Endothelial cell of umbilical vein (primary cell): Measurements from ENCODE around the gene PCGF3.
A peak's percentile ranks its signal among the peaks of the same experiment; 100 is the strongest.

ENCODE experiments used
- EZH2 ChIP-seq: IDR thresholded peaks from 2 replicates; pipeline ENCODE4 v1.6.1; 2012; ENCODE audit warnings: borderline replicate concordance, low read depth, mild to moderate bottlenecking, moderate library complexity, low read length, inconsistent platforms; ENCODE audit not compliant: severe bottlenecking
- FOS ChIP-seq: IDR thresholded peaks from 2 replicates; pipeline ENCODE4 v1.6.1; 2011; ENCODE audit warnings: mild to moderate bottlenecking, low read length, moderate library complexity, borderline replicate concordance; ENCODE audit not compliant: insufficient read depth
- GATA2 ChIP-seq: IDR thresholded peaks from 2 replicates; pipeline ENCODE4 v1.7.0; 2011; ENCODE audit warnings: low read depth, mild to moderate bottlenecking, moderate library complexity, mixed read lengths, low read length; ENCODE audit not compliant: insufficient read length, insufficient read depth
- JUN ChIP-seq: IDR thresholded peaks from 2 replicates; pipeline ENCODE4 v1.6.1; 2011; ENCODE audit warnings: borderline replicate concordance, low read depth; ENCODE audit not compliant: insufficient read length, insufficient read depth
- MYC ChIP-seq: IDR thresholded peaks from one replicate; pipeline ENCODE4 v1.6.1; 2011; ENCODE audit warnings: mild to moderate bottlenecking, low read depth, low read length
- POLR2A ChIP-seq: IDR thresholded peaks from 2 replicates; pipeline ENCODE4 v1.6.1; 2012; ENCODE audit warnings: low read depth, mild to moderate bottlenecking, control low read depth, low read length
- POLR2AphosphoS5 ChIP-seq: IDR thresholded peaks from 2 replicates; pipeline ENCODE4 v1.6.1; 2012; ENCODE audit warnings: low read depth, mild to moderate bottlenecking, control low read depth, low read length, moderate library complexity; ENCODE audit not compliant: insufficient read depth
- TF ChIP-seq, protein P1 (sequence below), 2 donors: IDR thresholded peaks; 1 replicate in 1 of 2; 2 replicates in 1 of 2; pipeline ENCODE4 v1.5.1; 2011; ENCODE audit warnings: low read length in 2 of 2, mild to moderate bottlenecking in 2 of 2, moderate library complexity in 2 of 2, control low read depth in 1 of 2, inconsistent platforms in 1 of 2, low read depth in 1 of 2; ENCODE audit not compliant: insufficient read depth in 1 of 2; ENCODE audit errors: extremely low read depth in 1 of 2
- TF ChIP-seq, protein P2 (sequence below): IDR thresholded peaks from 2 replicates; pipeline ENCODE4 v1.6.1; 2011; ENCODE audit not compliant: insufficient read depth, insufficient read length

DNA sequence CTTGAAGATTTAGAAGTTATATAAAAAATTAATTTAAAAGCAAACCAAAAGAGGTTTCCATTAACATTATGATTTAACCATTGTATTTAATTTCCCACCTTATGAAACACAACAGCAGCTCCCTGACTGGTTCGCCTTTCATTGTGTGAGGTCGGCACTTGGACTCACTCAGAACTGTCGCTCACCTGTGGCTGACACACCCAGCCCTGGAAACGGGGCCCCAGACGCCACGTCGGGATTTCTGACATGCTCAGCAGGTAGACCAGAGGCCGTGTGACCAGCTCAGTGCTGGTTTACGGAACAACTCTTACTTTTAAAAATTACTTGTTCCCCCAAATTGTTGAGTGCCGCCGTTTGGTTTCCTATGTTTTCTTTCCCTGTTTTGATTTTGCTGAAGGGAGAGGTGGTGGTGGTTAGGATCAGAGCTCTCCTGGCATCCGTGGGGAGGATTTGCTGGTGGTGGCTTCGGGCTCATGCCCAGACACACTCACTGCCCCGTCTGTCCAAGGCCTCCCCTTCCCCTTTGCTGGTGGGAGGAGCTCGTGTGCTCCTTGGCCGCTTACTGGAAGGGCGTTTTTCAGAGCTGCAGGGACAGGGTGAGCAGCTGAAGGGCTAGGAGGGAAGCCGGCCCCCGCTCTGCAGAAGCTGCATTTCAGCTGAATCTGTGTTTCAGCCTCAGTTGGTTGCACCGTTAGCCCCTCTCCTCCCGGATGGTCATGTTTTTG lies 61.1 kb downstream of the PCGF3 start:
- TF ChIP-seq, protein P1, sequence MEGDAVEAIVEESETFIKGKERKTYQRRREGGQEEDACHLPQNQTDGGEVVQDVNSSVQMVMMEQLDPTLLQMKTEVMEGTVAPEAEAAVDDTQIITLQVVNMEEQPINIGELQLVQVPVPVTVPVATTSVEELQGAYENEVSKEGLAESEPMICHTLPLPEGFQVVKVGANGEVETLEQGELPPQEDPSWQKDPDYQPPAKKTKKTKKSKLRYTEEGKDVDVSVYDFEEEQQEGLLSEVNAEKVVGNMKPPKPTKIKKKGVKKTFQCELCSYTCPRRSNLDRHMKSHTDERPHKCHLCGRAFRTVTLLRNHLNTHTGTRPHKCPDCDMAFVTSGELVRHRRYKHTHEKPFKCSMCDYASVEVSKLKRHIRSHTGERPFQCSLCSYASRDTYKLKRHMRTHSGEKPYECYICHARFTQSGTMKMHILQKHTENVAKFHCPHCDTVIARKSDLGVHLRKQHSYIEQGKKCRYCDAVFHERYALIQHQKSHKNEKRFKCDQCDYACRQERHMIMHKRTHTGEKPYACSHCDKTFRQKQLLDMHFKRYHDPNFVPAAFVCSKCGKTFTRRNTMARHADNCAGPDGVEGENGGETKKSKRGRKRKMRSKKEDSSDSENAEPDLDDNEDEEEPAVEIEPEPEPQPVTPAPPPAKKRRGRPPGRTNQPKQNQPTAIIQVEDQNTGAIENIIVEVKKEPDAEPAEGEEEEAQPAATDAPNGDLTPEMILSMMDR (IDR thresholded peaks at IDR 0.05; ENCODE audit: extremely low read depth in 1 of 2, insufficient read depth in 1 of 2, low read depth in 1 of 2, low read length in 2 of 2) = no peak
- TF ChIP-seq POLR2A (no peak), EZH2 (no peak), POLR2AphosphoS5 (peak; percentile 52), FOS (no peak), MYC (no peak), JUN (no peak), GATA2 (no peak)
- TF ChIP-seq, protein P2, sequence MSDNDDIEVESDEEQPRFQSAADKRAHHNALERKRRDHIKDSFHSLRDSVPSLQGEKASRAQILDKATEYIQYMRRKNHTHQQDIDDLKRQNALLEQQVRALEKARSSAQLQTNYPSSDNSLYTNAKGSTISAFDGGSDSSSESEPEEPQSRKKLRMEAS = no peak
